Naive thymus-derived CD4-positive, alpha-beta T cell (primary cell): ENCODE measurements around the gene SH2D5. TPM values are rescaled to one million over a fixed set of nuclear protein-coding genes. Genes with fewer than 3 reads are reported as not detected.
A peak's percentile ranks its signal among the peaks of the same experiment; 100 is the strongest.

Experiments used
- ATAC-seq: fragments of 150-1000 bp; cut with Tn5 transposase; 2 replicates; pipeline ENCODE4 v1.10.0; 2021; ENCODE audit warnings: mild to moderate bottlenecking, moderate library complexity
- CTCF ChIA-PET: fragments of 350-600 bp; sonication (Branson Sonifier 250); formaldehyde crosslinking; loops from one replicate; lab custom pipeline; 2021; ENCODE audit warnings: antibody characterized with exemption; lab: Charles Lee
- POLR2A ChIA-PET: fragments of 350-600 bp; sonication (Branson Sonifier 250); formaldehyde crosslinking; loops from one replicate; lab custom pipeline; 2021; ENCODE audit warnings: antibody characterized with exemption, inconsistent platforms; lab: Charles Lee
- DNase-seq, 9 donors: peaks; one replicate each; pipeline versions ENCODE4 v3.0.0 to v3.0.0-alpha.2; 2020 to 2022; ENCODE audit warnings: mixed read lengths in 1 of 9
- H3K27ac ChIP-seq: one replicate; pipeline ENCODE4 v1.7.0; 2013; ENCODE audit warnings: mild to moderate bottlenecking, low read depth, low read length, moderate library complexity
- H3K27me3 ChIP-seq, 2 donors: one replicate each; pipeline ENCODE4 v1.7.0; 2013; ENCODE audit warnings: low read length in 2 of 2, mild to moderate bottlenecking in 2 of 2, moderate library complexity in 2 of 2; ENCODE audit not compliant: control insufficient read depth in 2 of 2, insufficient read depth in 2 of 2
- H3K36me3 ChIP-seq, 3 experiments: 1 replicate in 2 of 3; 2 replicates in 1 of 3; pipeline ENCODE4 v1.7.0; 2013; ENCODE audit warnings: low read length in 3 of 3, mild to moderate bottlenecking in 3 of 3, moderate library complexity in 1 of 3; ENCODE audit not compliant: insufficient read depth in 3 of 3, control insufficient read depth in 2 of 3
- H3K4me1 ChIP-seq, 2 donors: one replicate each; pipeline ENCODE4 v1.7.0; 2013; ENCODE audit warnings: low read length in 2 of 2, mild to moderate bottlenecking in 2 of 2, moderate library complexity in 1 of 2; ENCODE audit not compliant: control insufficient read depth in 2 of 2, insufficient read depth in 2 of 2
- H3K4me3 ChIP-seq: 2 replicates; pipeline ENCODE4 v1.7.0; 2013; ENCODE audit warnings: mild to moderate bottlenecking, low read length
- H3K9me3 ChIP-seq, 3 experiments: 1 replicate in 2 of 3; 2 replicates in 1 of 3; pipeline ENCODE4 v1.7.0; 2013; ENCODE audit warnings: low read length in 3 of 3; ENCODE audit not compliant: control insufficient read depth in 2 of 3
- H3K27ac Mint-ChIP-seq, 9 donors: one replicate each; pipeline ENCODE4 v1.8.0; 2020 to 2022; ENCODE audit warnings: mixed read lengths in 9 of 9, mild to moderate bottlenecking in 8 of 9, moderate library complexity in 5 of 9, inconsistent platforms in 2 of 9
- H3K27me3 Mint-ChIP-seq, 5 donors: one replicate each; pipeline ENCODE4 v1.8.0; 2021 to 2022; ENCODE audit warnings: mixed read lengths in 5 of 5, mild to moderate bottlenecking in 1 of 5
- H3K36me3 Mint-ChIP-seq, 5 donors: one replicate each; pipeline ENCODE4 v1.8.0; 2020 to 2022; ENCODE audit warnings: mixed read lengths in 5 of 5, mild to moderate bottlenecking in 3 of 5, inconsistent platforms in 1 of 5
- H3K4me1 Mint-ChIP-seq, 7 donors: one replicate each; pipeline ENCODE4 v1.8.0; 2020 to 2022; ENCODE audit warnings: mixed read lengths in 7 of 7, mild to moderate bottlenecking in 3 of 7, inconsistent platforms in 1 of 7
- H3K4me3 Mint-ChIP-seq, 10 donors: one replicate each; pipeline ENCODE4 v1.8.0; 2020 to 2022; ENCODE audit warnings: mild to moderate bottlenecking in 10 of 10, mixed read lengths in 10 of 10, moderate library complexity in 6 of 10, inconsistent platforms in 2 of 10
- H3K9me3 Mint-ChIP-seq, 11 donors: one replicate each; pipeline ENCODE4 v1.8.0; 2020 to 2022; ENCODE audit warnings: mixed read lengths in 11 of 11, mild to moderate bottlenecking in 4 of 11, inconsistent platforms in 1 of 11, moderate library complexity in 1 of 11
- intact Hi-C, 2 donors: fragments of 100-400 bp; cut with micrococcal nuclease; formaldehyde crosslinking; loops; one replicate each; pipeline ENCODE4 v1.15.1; 2023
- polyA plus RNA-seq, 2 donors: library from polyadenylated mRNA; unstranded; fragments of 300-500 nt; fragmentation: Illumina TruSeq; gene quantifications; one replicate each; pipeline ENCODE4 v1.2.3, GENCODE V29; 2021
- total RNA-seq, 6 experiments: library from RNA in 5 of 6; stranded (reverse) in 5 of 6; gene quantifications; 1 replicate in 5 of 6; 2 replicates in 1 of 6; pipeline ENCODE4 v1.2.3 and lab custom pipeline; 2021 to 2026

Gene SH2D5
- total and polyA plus RNA-seq, 7 experiments from 2014 or later = 0.35 TPM; not detected in 5

- ATAC-seq (peak; percentile 79), DNase-seq (peak; percentile 39 to 74 (median 62))
- Histone ChIP-seq H3K27me3 (no peaks in the 10 kb centered on the region), H3K9me3 (no peaks in the 10 kb centered on the region), H3K36me3 (no peaks in the 10 kb centered on the region), H3K4me3 (no peak within 1 kb of the TSS), H3K27ac (no peak within 1 kb of the TSS), H3K4me1 (peaks cover 0 to 3% of the 10 kb centered on the region in 2 donors)
- Mint-ChIP-seq H3K27ac (peak within 1 kb of the TSS in 4 of 9 donors; percentile 25 to 74 (median 50)), H3K4me3 (peak within 1 kb of the TSS; percentile 55 to 85 (median 72)), H3K27me3 (peaks cover 16 to 39% (median 22%) of the 10 kb centered on the region in 5 donors), H3K9me3 (no peaks in the 10 kb centered on the region), H3K36me3 (no peaks in the 10 kb centered on the region), H3K4me1 (peaks cover 0 to 11% (median 8%) of the 10 kb centered on the region in 7 donors)
- intact Hi-C loops = loop anchor here in 1 of 2 donors (2.0 to 5.0 kb wide), 2 partner anchors 15 to 460 kb away; partner anchors contain the start of genes EIF4G3 and SH2D5
- ChIA-PET POLR2A (interaction anchor here (0.6 to 1.1 kb wide), 2 partner anchors 69 to 223 kb away, joined by 3 read pairs; no protein-coding TSS in a partner anchor), CTCF (no interaction called here)
Observed at GRCh38 chr1:20717452-20718342, 14.8 kb downstream of the SH2D5 start, which contains the start of gene KIF17. KIF17 (minus strand) TSS chr1:20718007; CDS start chr1:20717706, 301 bp downstream.

GRCh38 chr1:20716232-20716631 lies 16.3 kb downstream of the SH2D5 start:
- Mint-ChIP-seq H3K27ac (peak overlapping the region in 3 of 9 donors; percentile 38 to 67 (median 47)), H3K27me3 (peaks cover 16 to 39% (median 22%) of the 10 kb centered on the region in 5 donors), H3K4me1 (peaks cover 0 to 11% (median 8%) of the 10 kb centered on the region in 7 donors), H3K4me3 (peak overlapping the region; percentile 38 to 85 (median 66)), H3K36me3 (no peaks in the 10 kb centered on the region), H3K9me3 (no peaks in the 10 kb centered on the region)
- Histone ChIP-seq H3K9me3 (no peaks in the 10 kb centered on the region), H3K4me3 (no peak overlapping the region), H3K4me1 (peaks cover 0 to 3% of the 10 kb centered on the region in 2 donors), H3K36me3 (no peaks in the 10 kb centered on the region), H3K27ac (no peak overlapping the region), H3K27me3 (no peaks in the 10 kb centered on the region)
- ATAC-seq = no peak
- POLR2A ChIA-PET = no interaction called here
- CTCF ChIA-PET = no interaction called here
- intact Hi-C loops = loop anchor here in 1 of 2 donors (5.0 kb wide), 1 partner anchor 461 kb away; the partner anchor contains the start of gene EIF4G3
- DNase-seq = no peak

- Mint-ChIP-seq H3K4me3 (no peak overlapping the region), H3K27ac (no peak overlapping the region), H3K9me3 (no peaks in the 10 kb centered on the region), H3K36me3 (no peaks in the 10 kb centered on the region), H3K27me3 (peaks cover 16 to 39% (median 22%) of the 10 kb centered on the region in 5 donors), H3K4me1 (peaks cover 0 to 11% (median 8%) of the 10 kb centered on the region in 7 donors)
- ATAC-seq (no peak), DNase-seq (no peak)
- Histone ChIP-seq H3K27me3 (no peaks in the 10 kb centered on the region), H3K4me3 (no peak overlapping the region), H3K9me3 (no peaks in the 10 kb centered on the region), H3K36me3 (no peaks in the 10 kb centered on the region), H3K27ac (no peak overlapping the region), H3K4me1 (peaks cover 0 to 3% of the 10 kb centered on the region in 2 donors)
- ChIA-PET CTCF (no interaction called here), POLR2A (no interaction called here)
- intact Hi-C loops = loop anchor here in 1 of 2 donors (5.0 kb wide), 1 partner anchor 462 kb away; the partner anchor contains the start of gene EIF4G3
Observed at GRCh38 chr1:20715406-20715805, 17.1 kb downstream of the SH2D5 start.

GRCh38 chr1:20713440-20713839 lies 19.1 kb downstream of the SH2D5 start:
- CTCF ChIA-PET = no interaction called here
- intact Hi-C loops = no loop called here
- peaks cover 0 to 3% of the 10 kb centered on the region in 2 donors for H3K4me1 ChIP-seq
- Mint-ChIP-seq H3K4me3 (no peak overlapping the region), H3K36me3 (no peaks in the 10 kb centered on the region), H3K27ac (no peak overlapping the region), H3K9me3 (no peaks in the 10 kb centered on the region), H3K4me1 (peaks cover 0 to 8% (median 7%) of the 10 kb centered on the region in 7 donors), H3K27me3 (peaks cover 16 to 24% (median 18%) of the 10 kb centered on the region in 5 donors)
- DNase-seq (no peak), ATAC-seq (no peak)
- no peak overlapping the region for H3K27ac ChIP-seq
- H3K4me3 ChIP-seq = no peak overlapping the region
- no peaks in the 10 kb centered on the region for H3K36me3 ChIP-seq
- POLR2A ChIA-PET = interaction anchor here (0.6 kb wide), 1 partner anchor 493 kb away, joined by 3 read pairs; no protein-coding TSS in a partner anchor
- no peaks in the 10 kb centered on the region for H3K9me3 ChIP-seq
- no peaks in the 10 kb centered on the region for H3K27me3 ChIP-seq

- H3K9me3 ChIP-seq = no peaks in the 10 kb centered on the region
- H3K27me3 ChIP-seq = no peaks in the 10 kb centered on the region
- intact Hi-C loops = no loop called here
- no peak for DNase-seq
- H3K27ac ChIP-seq = no peak overlapping the region
- Mint-ChIP-seq H3K27ac (no peak overlapping the region), H3K4me3 (no peak overlapping the region), H3K36me3 (no peaks in the 10 kb centered on the region), H3K9me3 (no peaks in the 10 kb centered on the region), H3K27me3 (peaks cover 16 to 24% (median 18%) of the 10 kb centered on the region in 5 donors), H3K4me1 (peaks cover 0 to 8% (median 7%) of the 10 kb centered on the region in 7 donors)
- ChIA-PET POLR2A (no interaction called here), CTCF (no interaction called here)
- ATAC-seq = no peak
- H3K4me1 ChIP-seq = peaks cover 0 to 1% of the 10 kb centered on the region in 2 donors
- H3K36me3 ChIP-seq = no peaks in the 10 kb centered on the region
- H3K4me3 ChIP-seq = no peak overlapping the region
Observed at GRCh38 chr1:20712215-20712577, 20.3 kb downstream of the SH2D5 start.

GRCh38 chr1:20711285-20712214 lies 21.0 kb downstream of the SH2D5 start:
- Histone ChIP-seq H3K27me3 (no peaks in the 10 kb centered on the region), H3K4me1 (no peaks in the 10 kb centered on the region), H3K27ac (no peak overlapping the region), H3K9me3 (no peaks in the 10 kb centered on the region), H3K4me3 (no peak overlapping the region), H3K36me3 (no peaks in the 10 kb centered on the region)
- POLR2A ChIA-PET = no interaction called here
- Mint-ChIP-seq H3K9me3 (no peaks in the 10 kb centered on the region), H3K36me3 (no peaks in the 10 kb centered on the region), H3K4me1 (peaks cover 0 to 5% (median 3%) of the 10 kb centered on the region in 7 donors), H3K27ac (no peak overlapping the region), H3K4me3 (no peak overlapping the region), H3K27me3 (peaks cover 11 to 20% (median 14%) of the 10 kb centered on the region in 5 donors)
- no peak for DNase-seq
- ATAC-seq = peak; percentile 54
- intact Hi-C loops = no loop called here
- CTCF ChIA-PET = no interaction called here
